ENCODE results near the gene CCDC126. TPM values are rescaled to one million over a fixed set of nuclear protein-coding genes. Genes with fewer than 3 reads are reported as not detected.

CCDC126 gene
- total and polyA plus RNA-seq, 9 of the 15 experiments (the other 6 are each of a cell fraction or from before 2014, with no cell fraction given), result 3.0 to 16.2 (median 5.2) TPM

- TF ChIP-seq TGIF2 (CRISPR knock-in tag; IDR thresholded peaks at IDR 0.05), result no peak
- TF ChIP-seq ZNF740 (CRISPR knock-in tag; IDR thresholded peaks at IDR 0.05), result no peak
- no peak for TF ChIP-seq ZNF740 (tag; IDR thresholded peaks at IDR 0.05)
- TF ChIP-seq NFRKB (IDR thresholded peaks at IDR 0.05; ENCODE audit: low read depth), result no peak
- TF ChIP-seq ZNF41 (CRISPR knock-in tag; conservative IDR thresholded peaks at IDR 0.05), result no peak
- TF ChIP-seq TFE3 (CRISPR knock-in tag; IDR thresholded peaks at IDR 0.05), result no peak
- TF ChIP-seq ZNF280A (IDR thresholded peaks at IDR 0.05; ENCODE audit: low read depth, partially characterized antibody), result no peak
- TF ChIP-seq STAT6 (CRISPR knock-in tag; IDR thresholded peaks at IDR 0.05), result no peak
- no peak for TF ChIP-seq JUN (IDR thresholded peaks at IDR 0.05; ENCODE audit: borderline replicate concordance, low read depth, low read length)
- TF ChIP-seq JUN (CRISPR knock-in tag; IDR thresholded peaks at IDR 0.05; ENCODE audit: borderline replicate concordance), result peak; percentile 54; the same call in 1 of the 2 replicates
- no peak for TF ChIP-seq PTRF (tag; IDR thresholded peaks at IDR 0.05)
- TF ChIP-seq RFX1 (IDR thresholded peaks at IDR 0.05), result no peak
- TF ChIP-seq SAFB (IDR thresholded peaks at IDR 0.05; ENCODE audit: borderline replicate concordance, low read depth, low read length), result no peak
- TF ChIP-seq ZEB2 (IDR thresholded peaks at IDR 0.05), result no peak
- peak; percentile 58; the same call in 1 of the 2 replicates for TF ChIP-seq PHF8 (IDR thresholded peaks at IDR 0.05; ENCODE audit: borderline replicate concordance, low read length)
- peak; percentile 96 for TF ChIP-seq SPI1 (IDR thresholded peaks at IDR 0.05; ENCODE audit: borderline replicate concordance, low read depth, low read length)
Measured at GRCh38 chr7:23597094-23598091, at the start of gene CCDC126 (continued).
